DND-41 (cell line): ENCODE measurements around the gene RERG.

Source experiments
- ATAC-seq: fragments of 200-7000 bp; cut with Tn5 transposase; 3 replicates; pipeline ENCODE4 v1.9.1; 2021; ENCODE audit warnings: low read depth; ENCODE audit not compliant: insufficient read depth
- DNase-seq: peaks from one replicate; pipeline ENCODE4 v3.0.0-alpha.2; 2020
- H2AFZ ChIP-seq: 2 replicates; pipeline ENCODE4 v1.6.0; 2012; ENCODE audit warnings: low read depth, low read length
- H3K27ac ChIP-seq: 2 replicates; pipeline ENCODE4 v1.5.1; 2012; ENCODE audit warnings: low read length, inconsistent platforms
- H3K27me3 ChIP-seq: fragments of 200-600 bp; sonication (generic); 2 replicates; pipeline ENCODE4 v1.6.0; 2012; ENCODE audit warnings: low read length, mild to moderate bottlenecking, inconsistent platforms; ENCODE audit not compliant: insufficient read depth, poor library complexity
- H3K36me3 ChIP-seq: 2 replicates; pipeline ENCODE4 v1.5.1; 2012; ENCODE audit warnings: low read length, inconsistent platforms; ENCODE audit not compliant: insufficient read depth
- H3K4me1 ChIP-seq: 2 replicates; pipeline ENCODE4 v1.5.1; 2012; ENCODE audit warnings: mild to moderate bottlenecking, low read length; ENCODE audit not compliant: insufficient read depth
- H3K4me2 ChIP-seq: 2 replicates; pipeline ENCODE4 v1.6.0; 2012; ENCODE audit warnings: mild to moderate bottlenecking, moderate library complexity, low read length, inconsistent platforms; ENCODE audit not compliant: insufficient read depth
- H3K4me3 ChIP-seq, 2 experiments: fragments of 200-600 bp in 1 of 2; shearing (Covaris generic) in 1 of 2; 2 replicates each; pipeline ENCODE4 v1.5.1; 2012 to 2016; ENCODE audit warnings: inconsistent platforms in 2 of 2, low read length in 2 of 2, mild to moderate bottlenecking in 2 of 2, low read depth in 1 of 2, moderate library complexity in 1 of 2
- H3K79me2 ChIP-seq: 2 replicates; pipeline ENCODE4 v1.6.0; 2012; ENCODE audit warnings: low read length, inconsistent platforms; ENCODE audit not compliant: insufficient read depth
- H3K9ac ChIP-seq: 2 replicates; pipeline ENCODE4 v1.6.0; 2012; ENCODE audit warnings: low read depth, mild to moderate bottlenecking, inconsistent platforms, low read length, moderate library complexity
- H3K9me3 ChIP-seq: 2 replicates; pipeline ENCODE4 v1.5.1; 2012; ENCODE audit warnings: low read length, moderate library complexity, mild to moderate bottlenecking, inconsistent platforms; ENCODE audit not compliant: insufficient read depth, severe bottlenecking
- H4K20me1 ChIP-seq: 2 replicates; pipeline ENCODE4 v1.6.0; 2012; ENCODE audit warnings: low read length; ENCODE audit not compliant: insufficient read depth
- EZH2 ChIP-seq: IDR thresholded peaks from 3 replicates; pipeline ENCODE4 v1.6.1; 2012; ENCODE audit warnings: borderline replicate concordance, low read depth, mild to moderate bottlenecking, moderate library complexity, low read length, inconsistent platforms; ENCODE audit not compliant: severe bottlenecking
- TF ChIP-seq, protein P1 (sequence below): IDR thresholded peaks from 2 replicates; pipeline ENCODE4 v1.5.1; 2012; ENCODE audit warnings: borderline replicate concordance, low read length, moderate library complexity, mild to moderate bottlenecking; ENCODE audit not compliant: poor library complexity, severe bottlenecking; ENCODE audit errors: extremely low read depth

Gene RERG

DNA sequence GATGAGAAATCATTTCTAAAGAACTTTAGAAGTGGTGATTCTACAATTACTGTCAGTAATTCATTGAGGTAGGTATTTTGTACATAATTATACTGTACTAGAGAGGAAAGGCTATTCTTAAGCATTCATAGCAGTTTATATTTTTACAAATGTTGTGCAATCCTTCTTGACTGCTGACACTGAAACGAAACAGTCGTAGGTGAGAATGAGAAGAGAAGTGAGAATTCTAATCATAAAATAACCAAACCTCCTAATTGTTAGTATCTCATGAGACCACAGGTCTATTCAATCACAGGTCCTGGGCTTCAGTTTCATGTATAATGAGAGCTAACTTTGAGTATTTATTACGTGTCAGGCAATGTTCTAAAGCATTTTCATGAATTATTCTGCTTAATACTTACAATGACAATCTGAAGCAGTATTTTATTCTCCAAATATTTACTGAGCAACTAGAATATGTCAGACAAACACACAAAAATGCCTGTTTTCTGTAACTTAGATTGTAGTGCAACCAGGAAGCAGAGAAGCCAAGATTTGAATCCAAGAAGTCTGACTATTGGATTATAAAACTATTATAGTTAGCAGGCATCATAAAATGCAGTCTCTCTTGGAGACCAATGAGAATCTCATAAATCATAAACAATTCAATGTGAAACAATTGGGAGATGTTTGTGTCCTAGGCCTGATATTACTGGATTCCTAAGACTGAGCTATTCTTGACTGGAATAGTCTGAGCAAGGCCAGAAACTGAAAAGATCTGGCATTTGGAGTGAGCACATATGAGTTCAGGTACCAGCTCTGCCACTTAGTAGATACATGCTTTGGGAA is 24.3 kb downstream of the RERG start:
- Histone ChIP-seq H3K4me2 (no peak overlapping the region), H3K27ac (no peak overlapping the region), H3K36me3 (no peaks in the 10 kb centered on the region), H3K4me3 (no peak overlapping the region), H3K9ac (no peak overlapping the region), H4K20me1 (no peaks in the 10 kb centered on the region), H2AFZ (no peak overlapping the region), H3K79me2 (no peaks in the 10 kb centered on the region), H3K4me1 (no peaks in the 10 kb centered on the region), H3K9me3 (no peaks in the 10 kb centered on the region), H3K27me3 (peaks cover 6% of the 10 kb centered on the region)
- no peak for ATAC-seq
- DNase-seq: no peak
- no peak for TF ChIP-seq EZH2

DNA sequence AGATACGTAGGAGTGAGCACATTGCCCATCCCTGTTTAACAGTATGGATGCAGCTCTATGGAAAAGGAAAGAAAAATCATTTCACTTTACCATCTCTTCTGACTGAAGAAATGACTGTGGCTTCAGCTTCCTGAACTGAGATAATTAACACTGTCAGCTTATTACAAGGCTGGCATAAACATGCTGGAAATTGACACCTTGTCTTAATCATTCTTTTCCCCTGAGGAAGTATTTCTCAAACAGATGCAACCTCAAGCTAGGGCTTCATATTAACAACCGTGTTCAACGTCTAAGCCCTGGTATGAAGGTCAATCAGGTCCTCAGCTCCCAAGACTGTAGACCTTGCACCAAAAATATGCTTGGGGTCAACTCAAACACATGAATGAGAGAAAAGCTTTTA is 25.0 kb downstream of the RERG start:
- H4K20me1 ChIP-seq: no peaks in the 10 kb centered on the region
- no peaks in the 10 kb centered on the region for H3K4me1 ChIP-seq
- no peak overlapping the region for H3K27ac ChIP-seq
- no peak for TF ChIP-seq EZH2
- TF ChIP-seq, protein P1, sequence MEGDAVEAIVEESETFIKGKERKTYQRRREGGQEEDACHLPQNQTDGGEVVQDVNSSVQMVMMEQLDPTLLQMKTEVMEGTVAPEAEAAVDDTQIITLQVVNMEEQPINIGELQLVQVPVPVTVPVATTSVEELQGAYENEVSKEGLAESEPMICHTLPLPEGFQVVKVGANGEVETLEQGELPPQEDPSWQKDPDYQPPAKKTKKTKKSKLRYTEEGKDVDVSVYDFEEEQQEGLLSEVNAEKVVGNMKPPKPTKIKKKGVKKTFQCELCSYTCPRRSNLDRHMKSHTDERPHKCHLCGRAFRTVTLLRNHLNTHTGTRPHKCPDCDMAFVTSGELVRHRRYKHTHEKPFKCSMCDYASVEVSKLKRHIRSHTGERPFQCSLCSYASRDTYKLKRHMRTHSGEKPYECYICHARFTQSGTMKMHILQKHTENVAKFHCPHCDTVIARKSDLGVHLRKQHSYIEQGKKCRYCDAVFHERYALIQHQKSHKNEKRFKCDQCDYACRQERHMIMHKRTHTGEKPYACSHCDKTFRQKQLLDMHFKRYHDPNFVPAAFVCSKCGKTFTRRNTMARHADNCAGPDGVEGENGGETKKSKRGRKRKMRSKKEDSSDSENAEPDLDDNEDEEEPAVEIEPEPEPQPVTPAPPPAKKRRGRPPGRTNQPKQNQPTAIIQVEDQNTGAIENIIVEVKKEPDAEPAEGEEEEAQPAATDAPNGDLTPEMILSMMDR: no peak
- no peaks in the 10 kb centered on the region for H3K9me3 ChIP-seq
- H2AFZ ChIP-seq: no peak overlapping the region
- no peak overlapping the region for H3K9ac ChIP-seq
- no peak overlapping the region for H3K4me2 ChIP-seq
- no peaks in the 10 kb centered on the region for H3K79me2 ChIP-seq
- no peaks in the 10 kb centered on the region for H3K36me3 ChIP-seq
- no peak for ATAC-seq
- H3K4me3 ChIP-seq: no peak overlapping the region
- no peak for DNase-seq
- peaks cover 6% of the 10 kb centered on the region for H3K27me3 ChIP-seq

DNA sequence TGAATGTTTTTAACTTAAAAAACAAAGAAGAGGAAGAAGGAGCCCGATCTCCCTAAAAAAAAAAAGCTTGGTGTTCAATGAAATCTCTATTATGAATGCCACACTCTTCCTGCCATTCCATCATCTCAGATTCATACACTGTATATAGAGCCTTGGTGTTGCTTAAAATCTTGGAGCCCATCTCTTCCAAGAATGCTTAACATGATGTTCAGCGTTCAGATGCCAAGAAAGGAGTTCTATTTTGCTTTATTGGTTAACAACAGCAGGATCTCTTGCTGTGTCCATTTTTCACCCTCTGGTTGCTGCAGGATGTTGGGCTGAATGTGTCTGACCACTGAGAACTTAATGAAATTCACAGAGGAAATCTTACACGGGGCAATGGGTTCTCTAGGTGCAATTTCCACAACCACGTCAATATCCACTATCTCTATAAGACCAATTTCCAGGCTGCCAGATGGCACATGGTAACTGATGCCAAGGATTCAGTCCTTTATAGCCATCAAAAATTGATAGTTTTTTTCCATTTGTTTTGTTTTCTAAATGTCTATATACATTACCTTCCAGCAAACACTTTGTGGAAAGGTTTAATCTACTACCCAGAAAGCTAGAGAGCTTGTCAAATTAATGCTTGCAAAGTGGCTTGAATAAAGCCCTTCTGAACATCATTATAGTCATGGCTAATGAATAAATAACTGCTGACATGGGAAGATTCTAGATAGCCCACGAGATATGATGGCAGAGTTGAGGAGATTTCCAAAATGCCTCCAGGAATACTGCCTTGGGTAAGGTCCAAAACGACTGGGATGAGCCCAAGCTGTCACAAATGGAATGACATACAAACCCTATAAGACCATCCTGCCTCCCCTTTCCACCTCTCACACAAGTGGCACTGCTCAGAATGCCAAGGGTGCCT is 26.5 kb downstream of the RERG start:
- H3K4me1 ChIP-seq: no peaks in the 10 kb centered on the region
- no peak overlapping the region for H3K4me3 ChIP-seq
- H4K20me1 ChIP-seq: no peaks in the 10 kb centered on the region
- H3K27me3 ChIP-seq: peaks cover 6% of the 10 kb centered on the region
- DNase-seq (no peak), ATAC-seq (no peak)
- no peaks in the 10 kb centered on the region for H3K9me3 ChIP-seq
- no peaks in the 10 kb centered on the region for H3K79me2 ChIP-seq
- no peak overlapping the region for H3K4me2 ChIP-seq
- TF ChIP-seq EZH2: no peak
- TF ChIP-seq, protein P1: no peak
- no peak overlapping the region for H3K9ac ChIP-seq
- no peak overlapping the region for H2AFZ ChIP-seq
- H3K36me3 ChIP-seq: no peaks in the 10 kb centered on the region
- H3K27ac ChIP-seq: no peak overlapping the region

DNA sequence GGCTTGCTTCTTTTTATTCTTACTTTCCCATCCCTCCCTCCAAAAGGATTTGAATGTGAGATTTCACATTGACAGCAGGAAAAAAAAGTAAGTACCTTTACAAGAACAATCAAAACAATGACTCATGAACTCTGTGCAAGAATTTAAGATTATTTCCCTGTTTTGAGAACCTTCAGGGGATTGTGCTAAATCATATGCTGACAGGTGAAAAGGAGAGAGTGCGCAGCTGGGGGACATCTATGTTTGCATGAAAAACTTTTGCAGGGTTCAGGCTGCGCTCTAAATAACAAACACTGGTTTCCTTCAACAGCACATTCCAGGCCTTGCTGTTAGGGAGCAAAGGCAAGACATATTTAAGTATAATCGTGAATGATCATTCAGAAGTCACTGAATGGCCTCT is 27.3 kb downstream of the RERG start:
- H3K9me3 ChIP-seq: no peaks in the 10 kb centered on the region
- no peak overlapping the region for H3K9ac ChIP-seq
- H3K27ac ChIP-seq: no peak overlapping the region
- no peak overlapping the region for H2AFZ ChIP-seq
- ATAC-seq (no peak), DNase-seq (no peak)
- no peaks in the 10 kb centered on the region for H4K20me1 ChIP-seq
- H3K4me1 ChIP-seq: no peaks in the 10 kb centered on the region
- no peak overlapping the region for H3K4me2 ChIP-seq
- peaks cover 6% of the 10 kb centered on the region for H3K27me3 ChIP-seq
- no peaks in the 10 kb centered on the region for H3K36me3 ChIP-seq
- no peak for TF ChIP-seq EZH2
- TF ChIP-seq, protein P1: no peak
- no peak overlapping the region for H3K4me3 ChIP-seq
- no peaks in the 10 kb centered on the region for H3K79me2 ChIP-seq
